IMR-90 (cell line): ENCODE measurements around the gene ZDHHC11B. TPM values are rescaled to one million over a fixed set of nuclear protein-coding genes. Genes with fewer than 3 reads are reported as not detected.
"Not testable (repeated sequence)": the region's sequence is repeated elsewhere in the genome, so short reads cannot be mapped to it uniquely, and the experiment has no call there.

Experiments
- ATAC-seq: fragments of 200-7000 bp; cut with Tn5 transposase; 2 replicates; pipeline ENCODE4 v1.9.1; 2020; ENCODE audit warnings: low read depth, mild to moderate bottlenecking, moderate library complexity
- BruUV-seq: library from RNA; stranded (reverse); fragments of 400-500 nt; replicated peaks from 2 replicates; lab custom pipeline; 2021; lab: Mats Ljungman, UMichigan
- CTCF ChIA-PET: fragments of 300-600 bp; formaldehyde crosslinking; extraction: SDS; loops from one replicate; lab custom pipeline; 2021; ENCODE audit warnings: antibody characterized with exemption; lab: Yijun Ruan, JAX
- POLR2A ChIA-PET: fragments of 300-600 bp; sonication (Branson Sonifier 250); formaldehyde crosslinking; loops from one replicate; lab custom pipeline; 2022; ENCODE audit warnings: antibody characterized with exemption; ENCODE audit not compliant: unreplicated experiment; lab: Charles Lee
- DNase-seq: peaks from one replicate; pipeline ENCODE4 v3.0.0; 2013
- H2AFZ ChIP-seq: replicated peaks from 2 replicates; pipeline ENCODE3; 2013; ENCODE audit warnings: low read length, mild to moderate bottlenecking; ENCODE audit not compliant: poor library complexity
- H2AK5ac ChIP-seq: 2 replicates; pipeline ENCODE4 v1.6.1; 2013; ENCODE audit warnings: low read depth, low read length, inconsistent platforms
- H2AK9ac ChIP-seq: replicated peaks from 2 replicates; pipeline ENCODE3; 2013; ENCODE audit warnings: mild to moderate bottlenecking, low read depth, low read length, moderate library complexity; ENCODE audit not compliant: poor library complexity
- H2BK120ac ChIP-seq: 2 replicates; pipeline ENCODE4 v1.6.1; 2013; ENCODE audit warnings: low read depth, low read length, inconsistent platforms
- H2BK15ac ChIP-seq: 3 replicates; pipeline ENCODE4 v1.6.1; 2013; ENCODE audit warnings: low read depth, low read length, inconsistent platforms
- H2BK20ac ChIP-seq: 2 replicates; pipeline ENCODE4 v1.6.1; 2013; ENCODE audit warnings: low read depth, mild to moderate bottlenecking, inconsistent platforms, low read length, moderate library complexity
- H2BK5ac ChIP-seq: 2 replicates; pipeline ENCODE4 v1.6.1; 2013; ENCODE audit warnings: mild to moderate bottlenecking, low read depth, low read length, inconsistent platforms; ENCODE audit not compliant: poor library complexity, severe bottlenecking
- H3K14ac ChIP-seq: replicated peaks from 2 replicates; pipeline ENCODE4 v1.6.1; 2013; ENCODE audit warnings: low read depth, low read length, inconsistent platforms
- H3K18ac ChIP-seq: 2 replicates; pipeline ENCODE4 v1.6.1; 2013; ENCODE audit warnings: low read depth, low read length, control low read depth
- H3K23ac ChIP-seq: 2 replicates; pipeline ENCODE4 v1.6.1; 2013; ENCODE audit warnings: low read depth, low read length, inconsistent platforms
- H3K27ac ChIP-seq: 2 replicates; pipeline ENCODE4 v1.5.1; 2013; ENCODE audit warnings: mild to moderate bottlenecking, control low read depth, low read length; ENCODE audit not compliant: insufficient read depth
- H3K27me3 ChIP-seq: 2 replicates; pipeline ENCODE4 v1.6.1; 2013; ENCODE audit warnings: low read length; ENCODE audit not compliant: control insufficient read depth, insufficient read depth
- H3K36me3 ChIP-seq: 2 replicates; pipeline ENCODE4 v1.6.1; 2013; ENCODE audit warnings: low read length, mixed read lengths; ENCODE audit not compliant: control insufficient read depth, insufficient read depth
- H3K4ac ChIP-seq: 2 replicates; pipeline ENCODE4 v1.6.1; 2013; ENCODE audit warnings: low read depth, low read length, inconsistent platforms
- H3K4me1 ChIP-seq: 2 replicates; pipeline ENCODE4 v1.6.1; 2013; ENCODE audit warnings: low read length, mixed read lengths; ENCODE audit not compliant: control insufficient read depth, insufficient read depth
- H3K4me2 ChIP-seq: 2 replicates; pipeline ENCODE4 v1.6.1; 2013; ENCODE audit warnings: low read depth, mild to moderate bottlenecking, control low read depth, low read length, moderate library complexity
- H3K4me3 ChIP-seq: 2 replicates; pipeline ENCODE4 v1.5.1; 2013; ENCODE audit warnings: low read depth, mild to moderate bottlenecking, control low read depth, low read length, moderate library complexity; ENCODE audit not compliant: insufficient read depth
- H3K56ac ChIP-seq: 2 replicates; pipeline ENCODE4 v1.6.1; 2013; ENCODE audit warnings: low read length, inconsistent platforms; ENCODE audit not compliant: insufficient read depth; ENCODE audit errors: extremely low read depth
- H3K79me1 ChIP-seq, 2 experiments: 2 replicates each; pipeline ENCODE4 v1.6.1; 2013; ENCODE audit warnings: low read length in 2 of 2, inconsistent platforms in 1 of 2, low read depth in 1 of 2
- H3K9ac ChIP-seq: 2 replicates; pipeline ENCODE4 v1.6.1; 2013; ENCODE audit warnings: low read depth, low read length, control low read depth
- H3K9me1 ChIP-seq: 2 replicates; pipeline ENCODE4 v1.6.1; 2013; ENCODE audit warnings: low read length, inconsistent platforms; ENCODE audit not compliant: insufficient read depth
- H3K9me3 ChIP-seq: 2 replicates; pipeline ENCODE4 v1.6.1; 2013; ENCODE audit warnings: low read length; ENCODE audit not compliant: control insufficient read depth, insufficient read depth
- H4K20me1 ChIP-seq: 2 replicates; pipeline ENCODE4 v1.6.1; 2013; ENCODE audit warnings: low read length, inconsistent platforms; ENCODE audit not compliant: insufficient read depth
- H4K5ac ChIP-seq: 2 replicates; pipeline ENCODE4 v1.6.1; 2013; ENCODE audit warnings: mild to moderate bottlenecking, low read depth, low read length, control low read depth
- H4K8ac ChIP-seq, 2 experiments: 2 replicates each; pipeline ENCODE4 v1.6.1; 2013; ENCODE audit warnings: low read depth in 2 of 2, low read length in 2 of 2, control low read depth in 1 of 2, inconsistent platforms in 1 of 2
- H4K91ac ChIP-seq: 2 replicates; pipeline ENCODE4 v1.6.1; 2013; ENCODE audit warnings: low read depth, low read length, inconsistent platforms; ENCODE audit not compliant: insufficient read depth
- WGBS, 2 experiments: methylation state at CpG; one replicate each; pipeline versions ENCODE4 v1.1.5 to v1.1.7; 2013; ENCODE audit warnings: missing lambda C conversion rate in 2 of 2; ENCODE audit not compliant: insufficient read length in 1 of 2; ENCODE audit errors: extremely low coverage in 2 of 2; 5-methylcytosine and 5-hydroxymethylcytosine counted together
- dilution Hi-C: fragments of 300-500 bp; cut with HindIII; formaldehyde crosslinking; loops from one replicate; pipeline ENCODE4 v1.14.3; 2018; ENCODE audit warnings: low sequenced_read_pairs; ENCODE audit not compliant: unreplicated experiment
- in situ Hi-C: fragments of 300-500 bp; cut with MboI; formaldehyde crosslinking; loops from 3 replicates; pipeline ENCODE4 v1.14.3; 2019; ENCODE audit warnings: low sequenced_read_pairs, inconsistent platforms, mixed read lengths
- intact Hi-C: fragments of 100-400 bp; cut with micrococcal nuclease; formaldehyde crosslinking; loops from 2 replicates; pipeline ENCODE4 v1.10.0; 2022
- polyA plus RNA-seq, 3 experiments: library from polyadenylated mRNA; depleted of rRNA; stranded (reverse); fragments of >200 nt; gene quantifications; 2 replicates each; pipeline ENCODE4 v1.2.3, GENCODE V29; 2012; ENCODE audit warnings: low replicate concordance in 1 of 3
- total RNA-seq: library from RNA; depleted of rRNA; stranded (reverse); fragments of >200 nt; gene quantifications from 2 replicates; pipeline ENCODE4 v1.2.3, GENCODE V29; 2012
- TF ChIP-seq, protein P1 (sequence below): fragments of 150-350 bp; IDR thresholded peaks from 2 replicates; pipeline ENCODE4 v1.6.1; 2017; ENCODE audit warnings: mild to moderate bottlenecking, antibody characterized with exemption, low read length, low read depth

The ZDHHC11B gene
- total and polyA plus RNA-seq, 2 of the 4 experiments (the other 2 are of a cell fraction), result 0.12 TPM; not detected in 1

- H3K4me3 ChIP-seq, dilution Hi-C loops, H3K79me1 ChIP-seq: not testable (repeated sequence)
These were observed 1.3 kb downstream of the ZDHHC11B start for GRCh38 chr5:783049-783802.

DNA sequence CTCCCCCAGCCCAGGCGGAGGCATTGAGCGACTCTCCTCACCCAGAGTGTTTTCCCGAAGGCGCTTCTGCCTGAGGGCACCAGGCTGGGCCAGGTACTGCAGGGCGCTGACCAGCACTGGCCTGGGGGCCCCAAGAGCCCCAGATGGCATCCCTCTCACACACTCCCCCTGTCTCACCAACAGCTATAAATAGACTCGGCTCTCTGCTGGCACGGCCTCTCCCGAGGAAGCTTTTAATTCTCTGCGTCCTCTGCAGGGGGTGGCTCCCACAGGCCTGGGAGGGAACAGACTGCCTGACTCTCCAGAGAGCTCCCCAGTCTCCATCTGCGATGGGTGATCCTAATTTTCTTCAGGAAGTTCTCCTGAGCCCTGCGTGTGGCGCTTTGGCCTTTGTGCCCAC, 2.2 kb downstream of the ZDHHC11B start:
- dilution Hi-C loops, H2BK120ac ChIP-seq, H2BK5ac ChIP-seq, H2AK9ac ChIP-seq, H3K9me1 ChIP-seq, POLR2A ChIA-PET, H3K56ac ChIP-seq, H4K5ac ChIP-seq, H3K4me2 ChIP-seq, CTCF ChIA-PET, H3K9me3 ChIP-seq, H3K18ac ChIP-seq, H3K4me3 ChIP-seq, BruUV-seq, H3K14ac ChIP-seq, H3K9ac ChIP-seq, H2AFZ ChIP-seq, H2BK20ac ChIP-seq, in situ Hi-C loops, H3K27ac ChIP-seq, H3K4me1 ChIP-seq, H3K79me1 ChIP-seq, DNase-seq, H3K36me3 ChIP-seq, H4K91ac ChIP-seq, intact Hi-C loops, H3K23ac ChIP-seq, H4K8ac ChIP-seq, H2AK5ac ChIP-seq, H4K20me1 ChIP-seq, H3K4ac ChIP-seq, H2BK15ac ChIP-seq: not testable (repeated sequence)
- no CpG with 5 or more reads among the region's 12 CpGs for WGBS, 2 experiments
- peak; percentile 8 for ATAC-seq
- H3K27me3 ChIP-seq, result peaks cover 13% of the 10 kb centered on the region

More at GRCh38 chr5:783049-783802, 1.3 kb downstream of the ZDHHC11B start:
- H2BK120ac ChIP-seq, H3K23ac ChIP-seq, H3K56ac ChIP-seq, H2AFZ ChIP-seq, H3K9me3 ChIP-seq, H4K5ac ChIP-seq, H4K20me1 ChIP-seq, H3K36me3 ChIP-seq, H4K91ac ChIP-seq, POLR2A ChIA-PET, in situ Hi-C loops, H4K8ac ChIP-seq, BruUV-seq, H3K4ac ChIP-seq, H2AK5ac ChIP-seq, H2AK9ac ChIP-seq, intact Hi-C loops, H3K18ac ChIP-seq, H3K9me1 ChIP-seq, H2BK20ac ChIP-seq, H3K4me1 ChIP-seq, H2BK5ac ChIP-seq, CTCF ChIA-PET, DNase-seq, H3K9ac ChIP-seq, H2BK15ac ChIP-seq, H3K27ac ChIP-seq, H3K14ac ChIP-seq: not testable (repeated sequence)
- peak; percentile 52 for ATAC-seq
- 0% methylated on average over 7 of the region's 31 CpGs; no CpG with 5 or more reads in 1 of the 2 experiments for WGBS, 2 experiments
- H3K4me2 ChIP-seq, result peak overlapping the region; percentile 44; the same call in 1 of the 2 replicates
- peaks cover 14% of the 10 kb centered on the region for H3K27me3 ChIP-seq
- TF ChIP-seq, protein P1, sequence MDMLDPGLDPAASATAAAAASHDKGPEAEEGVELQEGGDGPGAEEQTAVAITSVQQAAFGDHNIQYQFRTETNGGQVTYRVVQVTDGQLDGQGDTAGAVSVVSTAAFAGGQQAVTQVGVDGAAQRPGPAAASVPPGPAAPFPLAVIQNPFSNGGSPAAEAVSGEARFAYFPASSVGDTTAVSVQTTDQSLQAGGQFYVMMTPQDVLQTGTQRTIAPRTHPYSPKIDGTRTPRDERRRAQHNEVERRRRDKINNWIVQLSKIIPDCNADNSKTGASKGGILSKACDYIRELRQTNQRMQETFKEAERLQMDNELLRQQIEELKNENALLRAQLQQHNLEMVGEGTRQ, result peak; percentile 55
